ENCODE results near the gene MPC1L. TPM values are rescaled to one million over a fixed set of nuclear protein-coding genes. Genes with fewer than 3 reads are reported as not detected.

The MPC1L gene
- total and polyA plus RNA-seq, 2 experiments from 2014 or later, result not detected

DNA sequence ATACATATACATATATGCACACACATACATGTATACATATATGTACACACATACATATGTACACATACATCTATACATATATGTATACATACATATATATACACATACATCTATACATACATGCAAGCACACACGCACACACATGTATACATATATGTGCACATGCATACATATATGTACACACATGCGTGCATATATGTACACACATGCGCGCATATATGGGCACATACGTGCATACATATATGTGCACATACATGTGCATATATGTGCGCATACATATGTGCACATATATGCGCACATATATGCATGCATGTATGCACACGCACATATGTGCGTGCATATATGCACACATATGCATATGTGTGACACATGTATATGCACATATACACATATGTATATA is 7.3 kb upstream of the MPC1L start:
- no peaks in the 10 kb centered on the region for H3K79me2 ChIP-seq (replicated peaks; ENCODE audit: insufficient read depth)
- H3K4me1 ChIP-seq (ENCODE audit: insufficient read depth), result no peaks in the 10 kb centered on the region
- no peak for TF ChIP-seq ZNF331 (CRISPR knock-in tag; IDR thresholded peaks at IDR 0.05; ENCODE audit: low read depth)
- TF ChIP-seq, protein P1, sequence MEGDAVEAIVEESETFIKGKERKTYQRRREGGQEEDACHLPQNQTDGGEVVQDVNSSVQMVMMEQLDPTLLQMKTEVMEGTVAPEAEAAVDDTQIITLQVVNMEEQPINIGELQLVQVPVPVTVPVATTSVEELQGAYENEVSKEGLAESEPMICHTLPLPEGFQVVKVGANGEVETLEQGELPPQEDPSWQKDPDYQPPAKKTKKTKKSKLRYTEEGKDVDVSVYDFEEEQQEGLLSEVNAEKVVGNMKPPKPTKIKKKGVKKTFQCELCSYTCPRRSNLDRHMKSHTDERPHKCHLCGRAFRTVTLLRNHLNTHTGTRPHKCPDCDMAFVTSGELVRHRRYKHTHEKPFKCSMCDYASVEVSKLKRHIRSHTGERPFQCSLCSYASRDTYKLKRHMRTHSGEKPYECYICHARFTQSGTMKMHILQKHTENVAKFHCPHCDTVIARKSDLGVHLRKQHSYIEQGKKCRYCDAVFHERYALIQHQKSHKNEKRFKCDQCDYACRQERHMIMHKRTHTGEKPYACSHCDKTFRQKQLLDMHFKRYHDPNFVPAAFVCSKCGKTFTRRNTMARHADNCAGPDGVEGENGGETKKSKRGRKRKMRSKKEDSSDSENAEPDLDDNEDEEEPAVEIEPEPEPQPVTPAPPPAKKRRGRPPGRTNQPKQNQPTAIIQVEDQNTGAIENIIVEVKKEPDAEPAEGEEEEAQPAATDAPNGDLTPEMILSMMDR (conservative IDR thresholded peaks at IDR 0.05; ENCODE audit: low read depth in 2 of 2), result no peak
- no peak for TF ChIP-seq POLR2AphosphoS5 (IDR thresholded peaks at IDR 0.05; ENCODE audit: low read depth)
- TF ChIP-seq EZH2phosphoT487 (IDR thresholded peaks at IDR 0.05; ENCODE audit: unreplicated experiment), result no peak
- no peak for TF ChIP-seq REST (IDR thresholded peaks at IDR 0.05; ENCODE audit: unreplicated experiment)
- TF ChIP-seq, protein P2, sequence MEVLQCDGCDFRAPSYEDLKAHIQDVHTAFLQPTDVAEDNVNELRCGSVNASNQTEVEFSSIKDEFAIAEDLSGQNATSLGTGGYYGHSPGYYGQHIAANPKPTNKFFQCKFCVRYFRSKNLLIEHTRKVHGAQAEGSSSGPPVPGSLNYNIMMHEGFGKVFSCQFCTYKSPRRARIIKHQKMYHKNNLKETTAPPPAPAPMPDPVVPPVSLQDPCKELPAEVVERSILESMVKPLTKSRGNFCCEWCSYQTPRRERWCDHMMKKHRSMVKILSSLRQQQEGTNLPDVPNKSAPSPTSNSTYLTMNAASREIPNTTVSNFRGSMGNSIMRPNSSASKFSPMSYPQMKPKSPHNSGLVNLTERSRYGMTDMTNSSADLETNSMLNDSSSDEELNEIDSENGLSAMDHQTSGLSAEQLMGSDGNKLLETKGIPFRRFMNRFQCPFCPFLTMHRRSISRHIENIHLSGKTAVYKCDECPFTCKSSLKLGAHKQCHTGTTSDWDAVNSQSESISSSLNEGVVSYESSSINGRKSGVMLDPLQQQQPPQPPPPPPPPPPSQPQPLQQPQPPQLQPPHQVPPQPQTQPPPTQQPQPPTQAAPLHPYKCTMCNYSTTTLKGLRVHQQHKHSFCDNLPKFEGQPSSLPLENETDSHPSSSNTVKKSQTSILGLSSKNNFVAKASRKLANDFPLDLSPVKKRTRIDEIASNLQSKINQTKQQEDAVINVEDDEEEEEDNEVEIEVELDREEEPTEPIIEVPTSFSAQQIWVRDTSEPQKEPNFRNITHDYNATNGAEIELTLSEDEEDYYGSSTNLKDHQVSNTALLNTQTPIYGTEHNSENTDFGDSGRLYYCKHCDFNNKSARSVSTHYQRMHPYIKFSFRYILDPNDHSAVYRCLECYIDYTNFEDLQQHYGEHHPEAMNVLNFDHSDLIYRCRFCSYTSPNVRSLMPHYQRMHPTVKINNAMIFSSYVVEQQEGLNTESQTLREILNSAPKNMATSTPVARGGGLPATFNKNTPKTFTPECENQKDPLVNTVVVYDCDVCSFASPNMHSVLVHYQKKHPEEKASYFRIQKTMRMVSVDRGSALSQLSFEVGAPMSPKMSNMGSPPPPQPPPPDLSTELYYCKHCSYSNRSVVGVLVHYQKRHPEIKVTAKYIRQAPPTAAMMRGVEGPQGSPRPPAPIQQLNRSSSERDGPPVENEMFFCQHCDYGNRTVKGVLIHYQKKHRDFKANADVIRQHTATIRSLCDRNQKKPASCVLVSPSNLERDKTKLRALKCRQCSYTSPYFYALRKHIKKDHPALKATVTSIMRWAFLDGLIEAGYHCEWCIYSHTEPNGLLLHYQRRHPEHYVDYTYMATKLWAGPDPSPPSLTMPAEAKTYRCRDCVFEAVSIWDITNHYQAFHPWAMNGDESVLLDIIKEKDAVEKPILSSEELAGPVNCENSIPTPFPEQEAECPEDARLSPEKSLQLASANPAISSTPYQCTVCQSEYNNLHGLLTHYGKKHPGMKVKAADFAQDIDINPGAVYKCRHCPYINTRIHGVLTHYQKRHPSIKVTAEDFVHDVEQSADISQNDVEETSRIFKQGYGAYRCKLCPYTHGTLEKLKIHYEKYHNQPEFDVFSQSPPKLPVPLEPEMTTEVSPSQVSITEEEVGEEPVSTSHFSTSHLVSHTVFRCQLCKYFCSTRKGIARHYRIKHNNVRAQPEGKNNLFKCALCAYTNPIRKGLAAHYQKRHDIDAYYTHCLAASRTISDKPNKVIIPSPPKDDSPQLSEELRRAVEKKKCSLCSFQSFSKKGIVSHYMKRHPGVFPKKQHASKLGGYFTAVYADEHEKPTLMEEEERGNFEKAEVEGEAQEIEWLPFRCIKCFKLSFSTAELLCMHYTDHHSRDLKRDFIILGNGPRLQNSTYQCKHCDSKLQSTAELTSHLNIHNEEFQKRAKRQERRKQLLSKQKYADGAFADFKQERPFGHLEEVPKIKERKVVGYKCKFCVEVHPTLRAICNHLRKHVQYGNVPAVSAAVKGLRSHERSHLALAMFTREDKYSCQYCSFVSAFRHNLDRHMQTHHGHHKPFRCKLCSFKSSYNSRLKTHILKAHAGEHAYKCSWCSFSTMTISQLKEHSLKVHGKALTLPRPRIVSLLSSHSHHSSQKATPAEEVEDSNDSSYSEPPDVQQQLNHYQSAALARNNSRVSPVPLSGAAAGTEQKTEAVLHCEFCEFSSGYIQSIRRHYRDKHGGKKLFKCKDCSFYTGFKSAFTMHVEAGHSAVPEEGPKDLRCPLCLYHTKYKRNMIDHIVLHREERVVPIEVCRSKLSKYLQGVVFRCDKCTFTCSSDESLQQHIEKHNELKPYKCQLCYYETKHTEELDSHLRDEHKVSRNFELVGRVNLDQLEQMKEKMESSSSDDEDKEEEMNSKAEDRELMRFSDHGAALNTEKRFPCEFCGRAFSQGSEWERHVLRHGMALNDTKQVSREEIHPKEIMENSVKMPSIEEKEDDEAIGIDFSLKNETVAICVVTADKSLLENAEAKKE (CRISPR knock-in tag; IDR thresholded peaks at IDR 0.05), result no peak
- no peak for TF ChIP-seq JUNB (IDR thresholded peaks at IDR 0.05; ENCODE audit: unreplicated experiment)
- TF ChIP-seq ETS1 (IDR thresholded peaks at IDR 0.05), result no peak
- no peak for TF ChIP-seq STAT1 (IDR thresholded peaks at IDR 0.05; ENCODE audit: unreplicated experiment)
- no peak for TF ChIP-seq EZH2 (IDR thresholded peaks at IDR 0.05; ENCODE audit: low read depth, unreplicated experiment)
- no peak for TF ChIP-seq NANOG (IDR thresholded peaks at IDR 0.05; ENCODE audit: borderline replicate concordance)
- no peak for TF ChIP-seq ZNF114 (CRISPR knock-in tag; IDR thresholded peaks at IDR 0.05)
- TF ChIP-seq CREB1 (CRISPR knock-in tag; IDR thresholded peaks at IDR 0.05; ENCODE audit: low read depth), result no peak
- H3K4me2 ChIP-seq, result no peak overlapping the region
- DNase-seq (ENCODE audit: low spot score) (no peak), ATAC-seq (no peak)
- H4K20me1 ChIP-seq (replicated peaks; ENCODE audit: insufficient read depth), result no peaks in the 10 kb centered on the region
- H3K4me1 Mint-ChIP-seq, result peaks cover 3% of the 10 kb centered on the region; the same call in 1 of the 3 replicates
- no peaks in the 10 kb centered on the region for H3K36me3 Mint-ChIP-seq (ENCODE audit: low read depth)
- H3K4me3 ChIP-seq, result no peak overlapping the region
- no peaks in the 10 kb centered on the region for H3K9me3 Mint-ChIP-seq
- no peaks in the 10 kb centered on the region for H3K27me3 Mint-ChIP-seq (ENCODE audit: insufficient read depth, low read depth, poor library complexity)
- H3K36me3 ChIP-seq (ENCODE audit: insufficient read depth), result no peaks in the 10 kb centered on the region
- H3K27ac Mint-ChIP-seq, result no peak overlapping the region
- H3K27ac ChIP-seq (ENCODE audit: low read depth), result no peak overlapping the region
- no peaks in the 10 kb centered on the region for H3K27me3 ChIP-seq (ENCODE audit: insufficient read depth)
- no peaks in the 10 kb centered on the region for H3K9me2 ChIP-seq (ENCODE audit: insufficient read depth)
- no peak overlapping the region for H3K4me3 Mint-ChIP-seq
- H3F3A ChIP-seq (replicated peaks; ENCODE audit: low read depth), result peaks cover 6% of the 10 kb centered on the region
- no peak overlapping the region for H2AFZ ChIP-seq
